CD14-positive monocyte (primary cell): Measurements from ENCODE around the gene DLL3. TPM values are rescaled to one million over a fixed set of nuclear protein-coding genes. Genes with fewer than 3 reads are reported as not detected.

Source experiments
- DNase-seq, 3 donors: peaks; one replicate each; pipeline ENCODE4 v3.0.0-alpha.2; 2011 to 2022
- H2AFZ ChIP-seq: 2 replicates; pipeline ENCODE4 v1.6.0; 2012; ENCODE audit warnings: mild to moderate bottlenecking, low read depth, low read length, inconsistent platforms; ENCODE audit not compliant: insufficient read depth, poor library complexity, severe bottlenecking
- H3K27ac ChIP-seq, 2 donors: 1 replicate in 1 of 2; 2 replicates in 1 of 2; pipeline ENCODE4 v1.5.1; 2012 to 2013; ENCODE audit warnings: low read length in 2 of 2, control low read depth in 1 of 2, inconsistent platforms in 1 of 2, low read depth in 1 of 2, mild to moderate bottlenecking in 1 of 2
- H3K27me3 ChIP-seq, 2 donors: one replicate each; pipeline versions ENCODE4 v1.6.0 to v1.6.1; 2011 to 2013; ENCODE audit warnings: low read length in 2 of 2; ENCODE audit not compliant: control insufficient read depth in 2 of 2, insufficient read depth in 2 of 2
- H3K36me3 ChIP-seq, 2 donors: replicated peaks in 1 of 2; 1 replicate in 1 of 2; 2 replicates in 1 of 2; pipeline versions ENCODE4 v1.5.1 to v1.6.1; 2012 to 2013; ENCODE audit warnings: low read length in 2 of 2, control low read depth in 1 of 2, inconsistent platforms in 1 of 2, mild to moderate bottlenecking in 1 of 2; ENCODE audit not compliant: insufficient read depth in 2 of 2, control insufficient read depth in 1 of 2
- H3K4me1 ChIP-seq, 2 donors: 1 replicate in 1 of 2; 2 replicates in 1 of 2; pipeline versions ENCODE4 v1.5.1 to v1.6.1; 2012 to 2013; ENCODE audit warnings: low read length in 2 of 2, control low read depth in 1 of 2, inconsistent platforms in 1 of 2, mild to moderate bottlenecking in 1 of 2, moderate library complexity in 1 of 2; ENCODE audit not compliant: insufficient read depth in 2 of 2, control insufficient read depth in 1 of 2
- H3K4me2 ChIP-seq: replicated peaks from 2 replicates; pipeline ENCODE3; 2012; ENCODE audit warnings: low read length, moderate library complexity, mild to moderate bottlenecking; ENCODE audit not compliant: poor library complexity, severe bottlenecking; ENCODE audit errors: extremely low read depth
- H3K4me3 ChIP-seq, 3 experiments: fragments of 200-600 bp in 1 of 3; sonication (generic) in 1 of 3; replicated peaks in 1 of 3; 1 replicate in 2 of 3; 2 replicates in 1 of 3; pipeline ENCODE4 v1.5.1; 2011 to 2013; ENCODE audit warnings: low read length in 3 of 3, mild to moderate bottlenecking in 3 of 3, control low read depth in 2 of 3, low read depth in 2 of 3, inconsistent platforms in 1 of 3, moderate library complexity in 1 of 3
- H3K79me2 ChIP-seq: 2 replicates; pipeline ENCODE4 v1.6.0; 2012; ENCODE audit warnings: mild to moderate bottlenecking, control low read depth, inconsistent platforms, low read length, moderate library complexity; ENCODE audit not compliant: insufficient read depth
- H3K9ac ChIP-seq: 2 replicates; pipeline ENCODE4 v1.6.0; 2017; ENCODE audit warnings: low read length, mild to moderate bottlenecking; ENCODE audit not compliant: insufficient read depth, poor library complexity, severe bottlenecking
- H3K9me3 ChIP-seq, 2 donors: replicated peaks in 1 of 2; 1 replicate in 1 of 2; 2 replicates in 1 of 2; pipeline versions ENCODE4 v1.5.1 to v1.6.1; 2012 to 2013; ENCODE audit warnings: low read length in 2 of 2, control low read depth in 1 of 2; ENCODE audit not compliant: control insufficient read depth in 1 of 2, insufficient read depth in 1 of 2
- H4K20me1 ChIP-seq: 2 replicates; pipeline ENCODE4 v1.6.0; 2012; ENCODE audit warnings: mild to moderate bottlenecking, low read length, control low read depth, moderate library complexity; ENCODE audit not compliant: insufficient read depth
- H3K27ac Mint-ChIP-seq, 7 donors: one replicate each; pipeline ENCODE4 v1.8.0; 2020; ENCODE audit warnings: mild to moderate bottlenecking in 7 of 7, mixed read lengths in 7 of 7, moderate library complexity in 6 of 7, inconsistent platforms in 2 of 7
- H3K27me3 Mint-ChIP-seq, 3 donors: one replicate each; pipeline ENCODE4 v1.8.0; 2021 to 2022; ENCODE audit warnings: low read depth in 3 of 3, mild to moderate bottlenecking in 3 of 3, mixed read lengths in 3 of 3, moderate library complexity in 3 of 3, inconsistent platforms in 1 of 3
- H3K36me3 Mint-ChIP-seq, 2 donors: one replicate each; pipeline ENCODE4 v1.8.0; 2020; ENCODE audit warnings: mixed read lengths in 2 of 2, inconsistent platforms in 1 of 2, mild to moderate bottlenecking in 1 of 2
- H3K4me1 Mint-ChIP-seq: one replicate; pipeline ENCODE4 v1.8.0; 2020; ENCODE audit warnings: mild to moderate bottlenecking, mixed read lengths
- H3K4me3 Mint-ChIP-seq, 2 donors: one replicate each; pipeline ENCODE4 v1.8.0; 2020; ENCODE audit warnings: mild to moderate bottlenecking in 2 of 2, mixed read lengths in 2 of 2, moderate library complexity in 1 of 2
- H3K9me3 Mint-ChIP-seq, 7 donors: one replicate each; pipeline ENCODE4 v1.8.0; 2020 to 2022; ENCODE audit warnings: mixed read lengths in 7 of 7, mild to moderate bottlenecking in 6 of 7, moderate library complexity in 6 of 7, inconsistent platforms in 2 of 7
- CTCF ChIP-seq: fragments of 200-600 bp; IDR thresholded peaks from one replicate; pipeline ENCODE4 v1.8.0; 2022; ENCODE audit warnings: antibody characterized with exemption, mild to moderate bottlenecking
- WGBS: methylation state at CpG from one replicate; pipeline ENCODE4 v1.1.5; 2013; ENCODE audit warnings: missing lambda C conversion rate; ENCODE audit not compliant: insufficient coverage; 5-methylcytosine and 5-hydroxymethylcytosine counted together
- intact Hi-C, 2 donors: fragments of 100-400 bp; cut with micrococcal nuclease; formaldehyde crosslinking; loops; one replicate each; pipeline versions ENCODE4 v1.15.0 to v1.15.1; 2023
- polyA plus RNA-seq, 3 donors: library from polyadenylated mRNA; depleted of rRNA in 1 of 3; unstranded in 2 of 3; stranded (reverse) in 1 of 3; fragments of 300-500 nt in 2 of 3; fragments of >200 nt in 1 of 3; fragmentation: Illumina TruSeq in 2 of 3; gene quantifications; 1 replicate in 2 of 3; 2 replicates in 1 of 3; pipeline ENCODE4 v1.2.3, GENCODE V29; 2012 to 2021

The DLL3 gene
- polyA plus RNA-seq, 3 donors = not detected

DNA sequence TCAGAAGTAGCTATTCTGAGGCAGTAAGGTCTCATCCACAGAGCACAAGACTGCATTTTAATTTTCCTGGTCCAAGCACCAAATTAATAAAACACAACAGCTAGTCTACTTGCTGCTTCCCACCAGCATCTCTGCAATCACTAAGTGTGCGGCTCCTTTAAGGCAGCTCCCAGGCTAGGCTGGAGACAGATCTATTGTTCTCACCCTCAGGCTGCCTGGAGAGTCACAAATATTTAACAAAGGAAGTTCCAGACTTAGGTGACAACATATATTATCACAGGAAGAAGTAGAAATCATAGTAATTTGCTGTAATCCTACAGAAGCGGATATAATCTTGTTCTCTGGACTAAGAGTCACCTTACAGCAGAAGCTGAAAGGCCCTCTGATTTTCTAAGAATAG is 43.5 kb downstream of the DLL3 start:
- peak overlapping the region in 1 of 7 donors; percentile 59 for H3K27ac Mint-ChIP-seq
- peaks cover 3 to 5% of the 10 kb centered on the region in 2 donors for H3K36me3 Mint-ChIP-seq
- H4K20me1 ChIP-seq = no peaks in the 10 kb centered on the region
- H3K9me3 ChIP-seq = no peaks in the 10 kb centered on the region
- H3K9ac ChIP-seq = no peak overlapping the region
- H3K4me3 ChIP-seq = no peak overlapping the region
- H3K9me3 Mint-ChIP-seq = peaks cover 0 to 3% (median 0%) of the 10 kb centered on the region in 7 donors
- peak overlapping the region; percentile 29 for H2AFZ ChIP-seq
- intact Hi-C loops = loop anchor here in 1 of 2 donors (5.0 kb wide), 1 partner anchor 415 kb away; the partner anchor contains the start of gene PAK4
- no peaks in the 10 kb centered on the region for H3K36me3 ChIP-seq
- no peak overlapping the region for H3K4me3 Mint-ChIP-seq
- no peaks in the 10 kb centered on the region for H3K27me3 ChIP-seq
- peaks cover 12 to 18% of the 10 kb centered on the region in 2 donors for H3K4me1 ChIP-seq
- no CpG with 5 or more reads among the region's 2 CpGs for WGBS
- no peak overlapping the region for H3K27ac ChIP-seq
- no peak for TF ChIP-seq CTCF
- H3K79me2 ChIP-seq = peaks cover 19% of the 10 kb centered on the region
- no peak for DNase-seq
- H3K4me2 ChIP-seq = no peak overlapping the region
- H3K4me1 Mint-ChIP-seq = peaks cover 25% of the 10 kb centered on the region
- peaks cover 3 to 20% (median 15%) of the 10 kb centered on the region in 3 donors for H3K27me3 Mint-ChIP-seq

DNA sequence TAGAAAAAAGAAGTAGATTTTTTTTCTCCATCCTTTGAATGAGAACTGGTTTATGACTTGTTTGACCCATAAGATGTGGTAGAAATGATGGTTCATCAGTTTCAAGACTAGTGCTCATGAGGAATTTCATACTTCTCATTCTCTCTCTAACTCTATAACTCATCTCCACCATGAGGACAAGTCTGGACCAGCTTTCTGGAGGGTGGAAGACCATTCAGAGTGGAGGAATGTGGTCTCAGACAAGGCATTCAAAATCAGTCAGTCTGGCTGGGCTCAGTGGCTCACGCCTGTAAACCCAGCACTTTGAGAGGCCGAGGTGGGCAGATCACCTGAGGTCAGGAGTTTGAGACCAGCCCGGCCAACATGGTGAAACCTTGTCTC is 44.7 kb downstream of the DLL3 start:
- no peak overlapping the region for H3K9ac ChIP-seq
- peaks cover 8% of the 10 kb centered on the region for H3K79me2 ChIP-seq
- peaks cover 12 to 15% of the 10 kb centered on the region in 2 donors for H3K4me1 ChIP-seq
- H3K27ac Mint-ChIP-seq = no peak overlapping the region
- H3K4me3 ChIP-seq = no peak overlapping the region
- H3K36me3 ChIP-seq = no peaks in the 10 kb centered on the region
- H3K9me3 ChIP-seq = no peaks in the 10 kb centered on the region
- intact Hi-C loops = loop anchor here in 1 of 2 donors (5.0 kb wide), 1 partner anchor 416 kb away; the partner anchor contains the start of gene PAK4
- H3K9me3 Mint-ChIP-seq = peaks cover 0 to 3% (median 0%) of the 10 kb centered on the region in 7 donors
- H3K27me3 ChIP-seq = no peaks in the 10 kb centered on the region
- H3K4me2 ChIP-seq = no peak overlapping the region
- TF ChIP-seq CTCF = no peak
- H3K4me1 Mint-ChIP-seq = peaks cover 18% of the 10 kb centered on the region
- H2AFZ ChIP-seq = no peak overlapping the region
- H3K36me3 Mint-ChIP-seq = peaks cover 0 to under 1% of the 10 kb centered on the region in 2 donors
- no peaks in the 10 kb centered on the region for H4K20me1 ChIP-seq
- 100% methylated on average over 2 of the region's 3 CpGs for WGBS
- DNase-seq = no peak
- no peak overlapping the region for H3K27ac ChIP-seq
- no peak overlapping the region for H3K4me3 Mint-ChIP-seq
- peaks cover 3 to 21% (median 17%) of the 10 kb centered on the region in 3 donors for H3K27me3 Mint-ChIP-seq
